Karpas-422 (cell line): ENCODE measurements around the gene TEC. TPM values are rescaled to one million over a fixed set of nuclear protein-coding genes. Genes with fewer than 3 reads are reported as not detected.
"Not testable (repeated sequence)": the region's sequence is repeated elsewhere in the genome, so short reads cannot be mapped to it uniquely, and the experiment has no call there.

Experiments
- DNase-seq: peaks from one replicate; pipeline ENCODE4 v3.0.0-alpha.2; 2015
- H2AFZ ChIP-seq: fragments of 200-600 bp; sonication (generic); 2 replicates; pipeline ENCODE4 v1.6.1; 2014; ENCODE audit warnings: antibody characterized with exemption, low read length, mixed read lengths
- H3K27ac ChIP-seq: fragments of 200-600 bp; sonication (generic); 2 replicates; pipeline ENCODE4 v1.5.1; 2014; ENCODE audit warnings: mild to moderate bottlenecking, low read length, moderate library complexity
- H3K27me3 ChIP-seq: fragments of 200-600 bp; sonication (generic); 2 replicates; pipeline ENCODE4 v1.6.1; 2014; ENCODE audit warnings: low read length, mixed read lengths
- H3K36me3 ChIP-seq: fragments of 200-600 bp; sonication (generic); 2 replicates; pipeline ENCODE4 v1.6.1; 2014; ENCODE audit warnings: low read length, mixed read lengths; ENCODE audit not compliant: insufficient read depth
- H3K4me1 ChIP-seq: fragments of 200-600 bp; sonication (generic); 2 replicates; pipeline ENCODE4 v1.6.1; 2014; ENCODE audit warnings: mild to moderate bottlenecking, low read length, mixed read lengths
- H3K4me2 ChIP-seq: fragments of 200-600 bp; sonication (generic); 2 replicates; pipeline ENCODE4 v1.6.1; 2014; ENCODE audit warnings: low read length, low read depth, mild to moderate bottlenecking; ENCODE audit not compliant: poor library complexity, severe bottlenecking
- H3K4me3 ChIP-seq: fragments of 200-600 bp; sonication (generic); 2 replicates; pipeline ENCODE4 v1.5.1; 2014; ENCODE audit warnings: mild to moderate bottlenecking, antibody characterized with exemption, low read length, mixed read lengths
- H3K79me2 ChIP-seq: fragments of 200-600 bp; sonication (generic); 2 replicates; pipeline ENCODE4 v1.6.1; 2014; ENCODE audit warnings: mild to moderate bottlenecking, low read length, mixed read lengths
- H3K9ac ChIP-seq: fragments of 200-600 bp; sonication (generic); 2 replicates; pipeline ENCODE4 v1.6.0; 2014; ENCODE audit warnings: low read length
- H3K9me2 ChIP-seq: fragments of 200-600 bp; sonication (generic), shearing (Covaris generic); replicated peaks from 2 replicates; pipeline ENCODE4 v1.6.0; 2014; ENCODE audit warnings: mild to moderate bottlenecking, low read length, moderate library complexity; ENCODE audit not compliant: insufficient read depth
- H3K9me3 ChIP-seq: fragments of 300-700, 200-600 bp; sonication (generic); 2 replicates; pipeline ENCODE4 v1.6.1; 2014; ENCODE audit warnings: low read length, mixed read lengths
- H4K20me1 ChIP-seq: fragments of 200-600 bp; sonication (generic); 2 replicates; pipeline ENCODE4 v1.6.1; 2014; ENCODE audit warnings: mild to moderate bottlenecking, antibody characterized with exemption, low read length, low read depth; ENCODE audit not compliant: insufficient read depth
- total RNA-seq: library from RNA; depleted of rRNA; stranded (reverse); fragments of >200 nt; shearing (Covaris generic); gene quantifications from 2 replicates; pipeline ENCODE4 v1.2.3, GENCODE V29; 2014; ENCODE audit warnings: low replicate concordance

The TEC gene
- total RNA-seq, 1 experiment from 2014 or later = 0.45 TPM

- Histone ChIP-seq H3K27ac (no peak overlapping the region), H3K4me2 (no peak overlapping the region), H3K79me2 (no peaks in the 10 kb centered on the region), H4K20me1 (no peaks in the 10 kb centered on the region), H3K9me2 (no peaks in the 10 kb centered on the region), H3K4me1 (no peaks in the 10 kb centered on the region), H3K4me3 (no peak overlapping the region), H3K9me3 (no peaks in the 10 kb centered on the region), H3K36me3 (no peaks in the 10 kb centered on the region), H2AFZ (no peak overlapping the region), H3K9ac (no peak overlapping the region), H3K27me3 (no peaks in the 10 kb centered on the region)
- no peak for DNase-seq
These were observed 96.3 kb downstream of the TEC start for GRCh38 chr4:48173056-48173991.

- Histone ChIP-seq H3K9me3 (no peaks in the 10 kb centered on the region), H3K36me3 (no peaks in the 10 kb centered on the region), H3K27ac (no peak overlapping the region), H3K79me2 (no peaks in the 10 kb centered on the region), H4K20me1 (no peaks in the 10 kb centered on the region), H3K4me1 (no peaks in the 10 kb centered on the region), H3K27me3 (no peaks in the 10 kb centered on the region), H3K4me2 (no peak overlapping the region), H3K9ac (no peak overlapping the region), H3K9me2 (no peaks in the 10 kb centered on the region), H2AFZ (no peak overlapping the region), H3K4me3 (no peak overlapping the region)
- DNase-seq = no peak
These were observed 97.0 kb downstream of the TEC start for GRCh38 chr4:48172651-48173050.

GRCh38 chr4:48169636-48170035, 100.0 kb downstream of the TEC start:
- Histone ChIP-seq H3K4me3 (no peak overlapping the region), H3K27me3 (no peaks in the 10 kb centered on the region), H3K79me2 (no peaks in the 10 kb centered on the region), H3K4me2 (no peak overlapping the region), H3K9me3 (no peaks in the 10 kb centered on the region), H3K4me1 (no peaks in the 10 kb centered on the region), H3K36me3 (no peaks in the 10 kb centered on the region), H4K20me1 (no peaks in the 10 kb centered on the region), H3K9me2 (no peaks in the 10 kb centered on the region), H3K27ac (no peak overlapping the region), H3K9ac (no peak overlapping the region), H2AFZ (no peak overlapping the region)
- no peak for DNase-seq

- Histone ChIP-seq H3K27me3 (no peaks in the 10 kb centered on the region), H3K27ac (no peak overlapping the region), H3K4me2 (no peak overlapping the region), H3K4me1 (no peaks in the 10 kb centered on the region), H3K9ac (no peak overlapping the region), H3K4me3 (no peak overlapping the region), H2AFZ (no peak overlapping the region), H3K79me2 (no peaks in the 10 kb centered on the region), H3K36me3 (no peaks in the 10 kb centered on the region), H3K9me3 (no peaks in the 10 kb centered on the region), H3K9me2 (no peaks in the 10 kb centered on the region), H4K20me1 (no peaks in the 10 kb centered on the region)
- no peak for DNase-seq
These were observed 101.9 kb downstream of the TEC start for GRCh38 chr4:48167538-48168263.

- not testable (repeated sequence) for H3K9me2 ChIP-seq, H3K4me2 ChIP-seq, H3K27me3 ChIP-seq, H3K4me3 ChIP-seq, DNase-seq, H4K20me1 ChIP-seq, H3K27ac ChIP-seq, H2AFZ ChIP-seq, H3K36me3 ChIP-seq, H3K4me1 ChIP-seq, H3K9me3 ChIP-seq, H3K9ac ChIP-seq, H3K79me2 ChIP-seq
These were observed 105.1 kb downstream of the TEC start for GRCh38 chr4:48164561-48164960.

GRCh38 chr4:48163746-48164145, 105.9 kb downstream of the TEC start:
- H3K4me2 ChIP-seq = no peak overlapping the region
- H3K9me3 ChIP-seq = no peaks in the 10 kb centered on the region
- no peak overlapping the region for H3K4me3 ChIP-seq
- no peaks in the 10 kb centered on the region for H3K36me3 ChIP-seq
- DNase-seq = no peak
- no peaks in the 10 kb centered on the region for H4K20me1 ChIP-seq
- no peaks in the 10 kb centered on the region for H3K9me2 ChIP-seq
- H3K79me2 ChIP-seq = no peaks in the 10 kb centered on the region
- no peaks in the 10 kb centered on the region for H3K27me3 ChIP-seq
- no peak overlapping the region for H3K9ac ChIP-seq
- H3K27ac ChIP-seq = no peak overlapping the region
- no peak overlapping the region for H2AFZ ChIP-seq
- H3K4me1 ChIP-seq = no peaks in the 10 kb centered on the region

GRCh38 chr4:48162162-48162561, 107.5 kb downstream of the TEC start:
- H3K27me3 ChIP-seq = no peaks in the 10 kb centered on the region
- no peaks in the 10 kb centered on the region for H4K20me1 ChIP-seq
- no peak overlapping the region for H3K9ac ChIP-seq
- no peak overlapping the region for H3K4me3 ChIP-seq
- no peaks in the 10 kb centered on the region for H3K79me2 ChIP-seq
- H3K36me3 ChIP-seq = no peaks in the 10 kb centered on the region
- no peaks in the 10 kb centered on the region for H3K9me3 ChIP-seq
- DNase-seq = no peak
- no peak overlapping the region for H3K4me2 ChIP-seq
- H3K4me1 ChIP-seq = no peaks in the 10 kb centered on the region
- H2AFZ ChIP-seq = no peak overlapping the region
- no peaks in the 10 kb centered on the region for H3K9me2 ChIP-seq
- no peak overlapping the region for H3K27ac ChIP-seq

- no peak overlapping the region for H3K4me3 ChIP-seq
- no peak overlapping the region for H3K27ac ChIP-seq
These were observed 112.4 kb downstream of the TEC start for GRCh38 chr4:48157271-48157670.

More at GRCh38 chr4:48157271-48157670, 112.4 kb downstream of the TEC start:
- Histone ChIP-seq H3K79me2 (no peaks in the 10 kb centered on the region), H3K9me3 (peaks cover 6% of the 10 kb centered on the region; the same call in 1 of the 2 replicates), H3K36me3 (no peaks in the 10 kb centered on the region), H3K9me2 (no peaks in the 10 kb centered on the region), H3K4me2 (no peak overlapping the region), H4K20me1 (no peaks in the 10 kb centered on the region), H3K27me3 (no peaks in the 10 kb centered on the region), H2AFZ (no peak overlapping the region), H3K4me1 (peaks cover 7% of the 10 kb centered on the region), H3K9ac (no peak overlapping the region)
- no peak for DNase-seq
